Spleen (tissue), 7 donors: ENCODE measurements around the gene AARS2.
A peak's percentile ranks its signal among the peaks of the same experiment; 100 is the strongest.
"Not testable (repeated sequence)": the region's sequence is repeated elsewhere in the genome, so short reads cannot be mapped to it uniquely, and the experiment has no call there.

Experiments
- POLR2AphosphoS5 ChIP-seq, 3 donors: sonication (generic); formaldehyde crosslinking; IDR thresholded peaks; one replicate each; pipeline ENCODE4 v1.5.1; 2017; ENCODE audit warnings: antibody characterized with exemption in 3 of 3
- TF ChIP-seq, protein P1 (sequence below), 11 experiments: fragments of 200-600 bp in 7 of 11; fragments of 450-650 bp in 4 of 11; sonication (generic) in 4 of 11; IDR thresholded peaks in 8 of 11; conservative IDR thresholded peaks in 3 of 11; 1 replicate in 7 of 11; 2 replicates in 4 of 11; pipeline versions ENCODE4 v1.4.0 to v1.8.0; 2016 to 2021; ENCODE audit warnings: antibody characterized with exemption in 11 of 11, inconsistent platforms in 4 of 11, mild to moderate bottlenecking in 1 of 11
- donor health status: DM: no; HTN: no; CAD: no; lungs with moderate emphysema.
- donor health status: DM: no; HTN: no; CAD: no.
- donor health status: DM: no; HTN: no; CAD: no.

DNA sequence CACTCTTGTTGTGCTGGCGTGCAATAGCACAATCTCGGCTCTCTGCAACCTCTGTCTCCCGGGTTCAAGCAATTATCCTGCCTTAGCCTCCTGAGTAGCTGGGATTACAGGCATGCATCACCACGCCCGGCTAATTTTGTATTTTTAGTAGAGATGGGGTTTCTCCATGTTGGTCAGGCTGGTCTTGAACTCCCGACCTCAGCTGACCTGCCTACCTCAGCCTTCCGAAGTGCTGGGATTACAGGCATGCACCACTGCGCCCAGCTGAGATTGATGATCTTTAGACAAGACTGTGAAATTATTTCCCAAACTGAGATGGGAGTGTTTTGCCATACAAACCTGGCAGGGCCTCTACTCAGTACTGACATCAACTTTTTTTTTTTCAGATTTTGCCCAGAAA lies 1.5 kb upstream of the AARS2 start:
- TF ChIP-seq, protein P1, sequence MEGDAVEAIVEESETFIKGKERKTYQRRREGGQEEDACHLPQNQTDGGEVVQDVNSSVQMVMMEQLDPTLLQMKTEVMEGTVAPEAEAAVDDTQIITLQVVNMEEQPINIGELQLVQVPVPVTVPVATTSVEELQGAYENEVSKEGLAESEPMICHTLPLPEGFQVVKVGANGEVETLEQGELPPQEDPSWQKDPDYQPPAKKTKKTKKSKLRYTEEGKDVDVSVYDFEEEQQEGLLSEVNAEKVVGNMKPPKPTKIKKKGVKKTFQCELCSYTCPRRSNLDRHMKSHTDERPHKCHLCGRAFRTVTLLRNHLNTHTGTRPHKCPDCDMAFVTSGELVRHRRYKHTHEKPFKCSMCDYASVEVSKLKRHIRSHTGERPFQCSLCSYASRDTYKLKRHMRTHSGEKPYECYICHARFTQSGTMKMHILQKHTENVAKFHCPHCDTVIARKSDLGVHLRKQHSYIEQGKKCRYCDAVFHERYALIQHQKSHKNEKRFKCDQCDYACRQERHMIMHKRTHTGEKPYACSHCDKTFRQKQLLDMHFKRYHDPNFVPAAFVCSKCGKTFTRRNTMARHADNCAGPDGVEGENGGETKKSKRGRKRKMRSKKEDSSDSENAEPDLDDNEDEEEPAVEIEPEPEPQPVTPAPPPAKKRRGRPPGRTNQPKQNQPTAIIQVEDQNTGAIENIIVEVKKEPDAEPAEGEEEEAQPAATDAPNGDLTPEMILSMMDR (IDR thresholded peaks at IDR 0.05 in 8 of 11, conservative IDR thresholded peaks at IDR 0.05 in 3 of 11) = peak in 1 of 11 experiments; percentile 19
- TF ChIP-seq POLR2AphosphoS5 (IDR thresholded peaks at IDR 0.05) = not testable (repeated sequence)
